C4-2B (cell line): Measurements from ENCODE around the gene RTN3.

Source experiments
- H3K27ac ChIP-seq: fragments of 450-650 bp; 2 replicates; pipeline ENCODE4 v1.5.1; 2017
- CTCF ChIP-seq: fragments of 450-650 bp; conservative IDR thresholded peaks from 2 replicates; pipeline ENCODE4 v1.5.1; 2017; ENCODE audit warnings: mild to moderate bottlenecking
- ZFX ChIP-seq: fragments of 450-650 bp; IDR thresholded peaks from 2 replicates; pipeline ENCODE4 v1.6.1; 2017

Gene RTN3

GRCh38 chr11:63766531-63767235 is 85.4 kb downstream of the RTN3 start:
- TF ChIP-seq ZFX (no peak), CTCF (no peak)
- H3K27ac ChIP-seq, result no peak overlapping the region

- no peak overlapping the region for H3K27ac ChIP-seq
- TF ChIP-seq CTCF (no peak), ZFX (no peak)
Measured at GRCh38 chr11:63767267-63767564, 85.9 kb downstream of the RTN3 start.

GRCh38 chr11:63767565-63768236 is 86.4 kb downstream of the RTN3 start:
- peak overlapping the region; percentile 26; the same call in 1 of the 2 replicates for H3K27ac ChIP-seq
- TF ChIP-seq ZFX (no peak), CTCF (no peak)

- H3K27ac ChIP-seq, result peak within 1 kb of the TSS; percentile 26
- TF ChIP-seq ZFX (no peak), CTCF (peak; percentile 95)
Measured at GRCh38 chr11:63768237-63769041, 87.1 kb downstream of the RTN3 start, which contains the start of gene ZFTA. TSS of gene ZFTA (minus strand) at chr11:63768775. CDS start at chr11:63768622, 153 bp downstream.

GRCh38 chr11:63769042-63769713 is 87.9 kb downstream of the RTN3 start:
- peak overlapping the region; percentile 26; the same call in 1 of the 2 replicates for H3K27ac ChIP-seq
- TF ChIP-seq CTCF (no peak), ZFX (no peak)

- TF ChIP-seq CTCF, result no peak
- H3K27ac ChIP-seq, result no peak overlapping the region
Measured at GRCh38 chr11:63769714-63770455, 88.6 kb downstream of the RTN3 start.
